HG03354 (cell line): ENCODE measurements around the gene MKI67.
A peak's percentile ranks its signal among the peaks of the same experiment; 100 is the strongest.

Source experiments
- ATAC-seq: cut with Tn5 transposase; IDR thresholded peaks from one replicate; pipeline ENCODE4 v1.9.1; 2021; ENCODE audit warnings: mild to moderate bottlenecking; ENCODE audit not compliant: unreplicated experiment, poor library complexity, severe bottlenecking

The MKI67 gene

GRCh38 chr10:128087146-128087883 is 38.9 kb downstream of the MKI67 start:
- no peak for ATAC-seq

DNA sequence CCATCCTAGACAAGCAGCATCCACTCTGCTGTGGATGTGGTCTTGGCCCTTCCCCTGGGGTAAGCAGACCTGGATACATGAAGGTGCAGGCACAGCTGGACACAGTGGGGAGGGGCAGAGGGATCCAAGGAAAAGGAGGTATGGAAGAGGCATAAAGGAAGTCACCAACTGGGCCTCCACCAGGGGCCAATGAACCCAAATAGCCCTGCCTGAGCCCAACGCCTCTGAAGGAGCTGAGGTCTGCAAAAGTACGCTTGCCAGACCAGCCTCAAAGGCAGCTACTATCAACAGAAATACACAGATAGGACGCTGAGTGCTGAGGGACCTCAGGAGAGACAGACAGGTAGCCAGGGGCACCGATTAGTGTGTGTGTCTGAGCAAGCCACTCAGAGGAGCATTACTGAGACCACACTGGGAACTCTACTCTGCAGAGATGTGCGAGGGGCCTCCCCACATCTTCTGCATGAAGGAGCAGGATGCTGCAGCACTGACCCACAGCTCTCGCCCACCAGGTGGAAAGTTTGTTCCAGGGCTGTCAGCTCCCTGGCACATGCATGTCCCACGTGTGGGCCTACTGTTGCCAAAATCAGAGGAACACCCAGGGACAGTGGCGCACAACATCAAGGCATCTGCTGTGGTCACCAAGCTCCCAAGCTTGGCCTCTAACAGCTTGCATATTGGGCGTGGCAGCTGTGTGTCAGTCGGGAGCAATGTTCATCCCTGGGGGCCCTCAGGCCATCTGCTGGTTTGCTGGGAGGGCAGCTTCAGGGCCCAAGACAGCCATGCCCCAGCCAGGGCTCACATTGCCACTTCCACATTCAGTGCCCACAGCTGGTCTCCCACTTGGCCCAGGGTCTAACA is 40.0 kb downstream of the MKI67 start:
- no peak for ATAC-seq

GRCh38 chr10:128084991-128085390 is 41.2 kb downstream of the MKI67 start:
- ATAC-seq, result no peak

GRCh38 chr10:128084364-128084763 is 41.9 kb downstream of the MKI67 start:
- no peak for ATAC-seq

DNA sequence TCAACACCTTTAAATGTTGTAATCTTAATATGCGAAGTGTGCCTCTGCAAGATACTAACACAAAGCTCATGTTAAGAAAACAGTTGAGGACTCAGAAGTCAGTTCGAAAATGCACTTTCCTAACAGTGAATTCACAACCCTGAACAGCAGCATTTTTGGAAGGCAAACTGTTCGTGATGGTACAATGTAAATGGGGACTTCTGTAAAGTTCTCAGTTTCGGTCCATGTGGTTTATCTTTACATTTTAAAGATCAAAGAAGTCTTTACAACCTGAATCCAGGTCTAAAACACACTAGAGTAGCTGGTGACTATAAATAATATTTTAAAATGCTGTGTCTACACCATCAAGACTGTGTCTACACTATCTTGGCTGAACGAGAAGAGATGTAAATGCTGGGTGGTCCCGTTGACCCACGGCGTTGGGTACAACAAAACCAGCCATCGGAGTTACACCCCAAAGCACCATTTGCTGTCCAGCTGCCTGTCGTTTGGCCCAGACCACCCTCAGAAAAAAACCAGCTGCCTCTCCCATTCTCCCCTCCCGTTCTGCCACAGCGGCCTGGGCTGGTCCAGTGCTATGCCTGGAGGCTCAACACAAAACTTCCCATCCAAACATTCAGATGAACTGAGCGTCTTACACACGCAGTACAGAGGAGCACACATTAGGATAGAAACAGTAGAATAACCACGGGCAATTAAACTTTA is 42.9 kb downstream of the MKI67 start:
- no peak for ATAC-seq

GRCh38 chr10:128081720-128082119 is 44.5 kb downstream of the MKI67 start:
- ATAC-seq, result no peak

DNA sequence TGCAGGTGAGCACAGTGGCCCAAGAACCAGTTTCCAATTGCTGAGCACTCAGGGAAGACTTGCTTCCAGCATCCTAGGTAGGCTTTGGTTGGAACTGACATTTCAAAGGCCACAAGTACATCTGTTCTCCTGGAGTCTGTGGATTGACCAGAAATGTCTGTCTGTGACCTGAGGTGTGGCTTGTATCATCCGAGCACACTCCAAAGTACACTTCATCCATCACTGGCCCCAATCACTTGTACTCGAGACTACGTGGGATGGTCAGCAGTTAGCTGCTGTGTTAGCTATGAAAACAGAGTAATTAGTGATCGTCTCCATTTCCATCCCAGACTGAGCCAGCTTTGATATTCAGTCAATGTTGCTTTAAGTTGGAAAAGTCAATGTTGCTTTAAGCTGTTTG is 45.0 kb downstream of the MKI67 start:
- no peak for ATAC-seq

DNA sequence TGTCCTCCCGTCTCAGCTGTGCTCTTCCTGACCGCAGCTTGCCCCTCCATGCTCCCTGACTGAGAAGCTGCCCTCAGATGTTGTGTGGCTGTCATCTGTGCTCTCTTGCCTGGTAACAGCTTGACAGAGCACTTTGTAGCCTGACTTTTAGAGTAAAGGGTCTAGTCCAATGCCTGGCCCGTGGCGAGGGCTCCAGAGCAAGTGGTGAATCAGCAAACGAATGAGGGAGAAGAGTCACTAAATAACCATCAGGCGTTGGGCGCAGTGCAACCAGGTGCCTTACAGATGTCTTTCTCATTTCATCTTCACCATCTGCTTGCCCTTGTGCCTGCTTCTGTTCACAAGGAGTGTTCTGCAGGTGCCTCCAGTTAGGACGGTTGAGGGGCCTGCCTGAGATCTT is 45.6 kb downstream of the MKI67 start:
- ATAC-seq, result no peak

DNA sequence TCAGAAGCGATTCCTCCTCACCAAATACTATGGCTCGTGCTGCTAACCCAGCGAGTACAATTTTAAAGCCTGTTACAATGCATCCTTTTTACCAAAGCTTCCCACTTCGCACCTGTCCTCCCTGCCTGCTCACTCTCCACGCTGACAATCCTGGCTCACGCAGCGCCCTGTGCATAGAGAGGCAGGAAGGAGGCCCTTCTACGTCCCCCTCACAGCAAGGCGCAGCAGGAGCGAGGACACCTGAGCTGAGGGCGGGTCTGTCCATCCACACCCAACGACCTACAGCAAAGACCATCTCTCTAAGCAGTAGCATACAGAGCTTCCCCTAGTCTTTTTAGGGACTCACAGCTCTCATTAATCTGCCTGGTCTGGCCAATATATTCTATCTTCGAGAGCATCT is 46.0 kb downstream of the MKI67 start:
- no peak for ATAC-seq

GRCh38 chr10:128078136-128078969 is 47.9 kb downstream of the MKI67 start:
- peak; percentile 79 for ATAC-seq

- no peak for ATAC-seq
Observed at GRCh38 chr10:128077155-128077875, 48.9 kb downstream of the MKI67 start.

- ATAC-seq, result no peak
Observed at GRCh38 chr10:128074589-128074988, 51.6 kb downstream of the MKI67 start.

DNA sequence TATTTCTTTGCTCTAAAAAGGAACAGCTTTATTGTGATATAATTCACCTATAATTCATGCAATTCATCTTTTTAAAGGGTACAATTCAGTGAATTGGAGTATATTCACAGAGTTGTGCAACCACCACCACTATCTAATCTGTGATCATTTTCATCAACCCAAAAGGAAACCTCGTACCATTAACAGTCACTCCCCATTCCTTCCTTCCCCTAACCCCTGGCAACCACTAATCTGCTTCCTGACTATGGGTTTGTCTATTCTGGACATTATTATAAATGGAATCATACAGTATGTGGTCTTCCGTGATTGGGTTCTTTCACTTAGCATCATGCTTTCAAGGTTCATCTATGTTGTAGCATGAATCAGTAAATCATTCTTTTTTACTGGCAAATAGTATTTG is 52.3 kb downstream of the MKI67 start:
- ATAC-seq, result no peak

DNA sequence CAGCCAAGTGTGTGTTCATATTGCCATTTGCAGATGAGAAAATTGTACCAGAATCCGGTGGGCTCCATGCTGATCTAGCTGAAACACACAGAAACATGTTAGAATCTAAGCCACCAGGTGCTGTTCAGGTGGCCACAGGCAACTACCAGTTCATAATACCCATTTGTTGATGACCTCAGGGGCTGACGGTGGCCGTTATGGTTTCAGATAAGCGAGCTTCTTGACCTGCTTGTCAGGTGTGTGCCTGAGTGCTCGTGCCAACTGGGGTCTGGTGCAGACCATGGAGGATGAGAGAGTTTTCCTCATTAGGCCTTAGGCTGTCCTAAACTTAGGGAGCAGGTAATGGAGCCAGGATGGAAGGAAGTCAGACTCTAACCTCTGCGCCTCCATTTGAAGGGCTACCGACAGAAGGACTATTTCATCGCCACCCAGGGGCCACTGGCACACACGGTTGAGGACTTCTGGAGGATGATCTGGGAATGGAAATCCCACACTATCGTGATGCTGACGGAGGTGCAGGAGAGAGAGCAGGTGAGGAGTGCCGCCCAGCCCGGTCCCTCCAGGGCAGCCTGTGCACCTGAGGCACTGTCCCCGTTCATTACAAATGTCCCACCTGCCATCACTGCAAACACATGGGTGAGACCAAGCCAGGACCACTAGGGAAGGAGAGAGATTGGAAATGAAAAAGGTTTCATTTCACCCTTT is 53.1 kb downstream of the MKI67 start:
- ATAC-seq, result no peak

DNA sequence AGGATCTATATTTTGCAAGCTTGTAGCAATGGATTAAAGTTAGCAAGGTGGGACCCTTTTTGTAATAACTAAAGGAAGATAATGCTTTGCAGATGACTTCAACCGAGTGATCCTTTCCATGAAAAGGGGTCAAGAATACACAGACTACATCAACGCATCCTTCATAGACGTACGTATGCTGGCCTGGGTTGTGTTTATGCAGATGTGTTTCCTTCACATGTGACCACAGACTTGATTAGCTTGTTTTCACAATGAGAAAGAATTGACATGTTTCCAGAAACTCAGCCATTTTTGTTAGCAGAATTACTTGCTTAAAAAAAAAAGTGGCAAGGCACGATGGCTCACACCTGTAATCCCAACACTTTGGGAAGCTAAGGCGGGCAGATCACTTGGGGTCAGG is 54.2 kb downstream of the MKI67 start:
- no peak for ATAC-seq

DNA sequence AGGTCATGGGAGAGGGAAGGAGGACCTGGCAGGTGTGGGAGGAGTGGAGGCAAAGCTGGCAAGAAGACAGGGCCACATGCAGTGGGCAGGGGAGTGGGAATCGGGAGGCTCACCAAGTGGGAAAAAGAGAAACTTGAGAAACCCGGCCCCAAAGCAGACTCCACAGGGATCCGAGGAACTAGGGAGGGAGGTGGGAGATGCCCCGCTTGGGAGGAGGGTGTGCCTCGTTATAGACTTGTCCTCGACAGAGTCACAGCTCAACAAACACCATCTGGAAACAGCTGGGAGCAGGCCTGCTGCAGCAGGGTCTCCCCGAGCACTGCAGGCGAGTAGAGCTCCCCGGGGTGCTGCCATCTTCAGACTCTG is 54.8 kb downstream of the MKI67 start:
- no peak for ATAC-seq

- ATAC-seq, result no peak
Observed at GRCh38 chr10:128070721-128071416, 55.4 kb downstream of the MKI67 start.

- no peak for ATAC-seq
Observed at GRCh38 chr10:128070161-128070560, 56.1 kb downstream of the MKI67 start.
